ENCODE measurements around the gene ENOX1. TPM values are rescaled to one million over a fixed set of nuclear protein-coding genes. Genes with fewer than 3 reads are reported as not detected.
A peak's percentile ranks its signal among the peaks of the same experiment; 100 is the strongest.

The ENOX1 gene
- total and polyA plus RNA-seq, 2 of the 8 experiments (the other 6 are each of a cell fraction or from before 2014, with no cell fraction given) = 0.23 to 0.37 TPM

DNA sequence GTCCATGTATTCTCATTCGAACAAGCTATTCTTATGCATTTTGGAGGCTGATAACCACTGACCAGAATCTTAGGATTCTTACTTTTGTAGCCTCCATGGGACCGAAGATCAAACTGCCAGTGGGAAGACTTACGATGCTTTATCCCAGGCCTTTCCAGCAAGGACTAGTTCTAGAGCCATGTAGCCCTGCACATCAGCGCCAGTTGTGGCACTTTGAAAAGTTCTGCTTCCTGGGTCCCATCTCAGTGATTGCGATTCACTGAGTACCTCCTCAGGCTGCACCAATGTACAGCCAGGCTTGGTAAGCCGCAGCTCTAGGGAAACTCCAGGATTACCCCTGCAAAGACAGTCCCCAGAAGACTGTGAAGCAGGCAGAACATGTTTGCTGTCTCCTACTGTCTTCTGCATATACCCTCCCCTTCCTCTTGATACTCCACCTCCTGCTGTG, 18.9 kb upstream of the ENOX1 start:
- WGBS, 2 experiments (ENCODE audit: extremely low coverage in 1 of 2, insufficient coverage in 1 of 2, insufficient read length in 1 of 2, insufficient replicate concordance in 2 of 2, low coverage in 1 of 2, low lambda C conversion rate in 2 of 2, missing lambda C conversion rate in 1 of 2) = 76% methylated on average over 6 of the region's 6 CpGs; no CpG with 5 or more reads in 1 of the 2 experiments
- peak overlapping the region; percentile 47; the same call in 1 of the 2 replicates for H3K27ac ChIP-seq (ENCODE audit: low read depth, low read length)
- no peak for TF ChIP-seq MAFK (IDR thresholded peaks at IDR 0.05; ENCODE audit: low read depth, low read length)
- TF ChIP-seq NANOG (IDR thresholded peaks at IDR 0.05; ENCODE audit: insufficient read depth, low read depth, low read length, poor library complexity, severe bottlenecking) = no peak
- no peak for TF ChIP-seq RXRA (IDR thresholded peaks at IDR 0.05; ENCODE audit: insufficient read depth, low read depth, low read length)
- TF ChIP-seq POLR2A (IDR thresholded peaks at IDR 0.05; ENCODE audit: control extremely low read depth in 1 of 2, low read depth in 2 of 2, low read length in 2 of 2) = peak; percentile 27 to 76
- no peak for TF ChIP-seq SP1 (IDR thresholded peaks at IDR 0.05; ENCODE audit: low read depth, low read length)
- no peak for TF ChIP-seq ASH2L (IDR thresholded peaks at IDR 0.05; ENCODE audit: low read length)
- TF ChIP-seq, protein P1, sequence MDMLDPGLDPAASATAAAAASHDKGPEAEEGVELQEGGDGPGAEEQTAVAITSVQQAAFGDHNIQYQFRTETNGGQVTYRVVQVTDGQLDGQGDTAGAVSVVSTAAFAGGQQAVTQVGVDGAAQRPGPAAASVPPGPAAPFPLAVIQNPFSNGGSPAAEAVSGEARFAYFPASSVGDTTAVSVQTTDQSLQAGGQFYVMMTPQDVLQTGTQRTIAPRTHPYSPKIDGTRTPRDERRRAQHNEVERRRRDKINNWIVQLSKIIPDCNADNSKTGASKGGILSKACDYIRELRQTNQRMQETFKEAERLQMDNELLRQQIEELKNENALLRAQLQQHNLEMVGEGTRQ (IDR thresholded peaks at IDR 0.05; ENCODE audit: low read length) = no peak
- TF ChIP-seq POLR2AphosphoS5 (IDR thresholded peaks at IDR 0.05; ENCODE audit: low read depth, low read length) = peak; percentile 77
- TF ChIP-seq JUN (IDR thresholded peaks at IDR 0.05; ENCODE audit: low read depth, low read length) = no peak
- TF ChIP-seq RNF2 (IDR thresholded peaks at IDR 0.05; ENCODE audit: borderline replicate concordance, low read depth, low read length, missing control alignments, poor library complexity, severe bottlenecking) = no peak
- TF ChIP-seq TAF7 (optimal IDR thresholded peaks at IDR 0.05; ENCODE audit: borderline replicate concordance, low read depth, low read length) = peak; percentile 97

More for the DNA sequence above, 18.9 kb upstream of the ENOX1 start:
- Histone ChIP-seq H2AFZ (ENCODE audit: low read length) (no peak overlapping the region), H3K79me1 (ENCODE audit: low read depth, low read length) (no peaks in the 10 kb centered on the region), H2BK15ac (ENCODE audit: low read length) (no peak overlapping the region), H4K8ac (ENCODE audit: extremely low read depth, insufficient read depth, low read length) (no peak overlapping the region), H3K4me1 (replicated peaks in 1 of 4; ENCODE audit: control insufficient read depth in 3 of 4, insufficient read depth in 4 of 4, low read length in 3 of 4) (peaks cover 6 to 10% (median 8%) of the 10 kb centered on the region in 4 experiments; a peak in 6 of 7 replicates), H4K5ac (ENCODE audit: insufficient read length, low read depth, low read length) (no peak overlapping the region), H3K27me3 (replicated peaks in 1 of 4; ENCODE audit: control insufficient read depth in 3 of 4, extremely low read depth in 1 of 4, insufficient read depth in 3 of 4, low read length in 3 of 4) (no peaks in the 10 kb centered on the region), H3K56ac (replicated peaks; ENCODE audit: insufficient read length, low read depth, low read length) (no peak overlapping the region), H3K23ac (ENCODE audit: insufficient read length) (no peak overlapping the region), H4K20me1 (replicated peaks in 1 of 2; ENCODE audit: control insufficient read depth in 1 of 2, insufficient read depth in 2 of 2, low read length in 2 of 2) (no peaks in the 10 kb centered on the region), H2BK12ac (ENCODE audit: low read depth, low read length) (peak overlapping the region; percentile 88; the same call in 1 of the 2 replicates), H3K18ac (ENCODE audit: extremely low read depth, low read length) (no peak overlapping the region), H3K4me2 (ENCODE audit: insufficient read depth in 1 of 2, low read depth in 2 of 2, low read length in 2 of 2) (peak overlapping the region; percentile 59; a peak in 3 of 4 replicates), H3K4me3 (ENCODE audit: extremely low read depth in 1 of 4, insufficient read depth in 2 of 4, low read depth in 3 of 4, low read length in 4 of 4) (0 out of 8 replicates have a peak overlapping the region, but pooled peaks of 1 of the 4 experiments have one; percentile 3), H3K4ac (replicated peaks; ENCODE audit: insufficient read length, low read depth, low read length) (no peak overlapping the region), H3K9ac (replicated peaks in 1 of 4; ENCODE audit: extremely low read depth in 1 of 4, low read depth in 3 of 4, low read length in 3 of 4) (no peak overlapping the region), H4K91ac (replicated peaks; ENCODE audit: insufficient read length, low read length) (peak overlapping the region; percentile 97), H2BK120ac (replicated peaks; ENCODE audit: low read depth, low read length) (peak overlapping the region; percentile 79), H3K9me3 (ENCODE audit: insufficient read depth in 2 of 2, low read depth in 1 of 2, low read length in 1 of 2) (no peaks in the 10 kb centered on the region), H3K23me2 (ENCODE audit: low read depth, low read length) (no peaks in the 10 kb centered on the region), H2BK20ac (ENCODE audit: low read length) (peak overlapping the region; percentile 23; the same call in 1 of the 2 replicates), H2BK5ac (ENCODE audit: low read depth, low read length) (peak overlapping the region; percentile 94; the same call in 1 of the 2 replicates), H3K14ac (ENCODE audit: insufficient read length) (no peak overlapping the region), H3K36me3 (ENCODE audit: control insufficient read depth in 2 of 4, insufficient read depth in 4 of 4, low read length in 3 of 4) (no peaks in the 10 kb centered on the region), H3K79me2 (ENCODE audit: control insufficient read depth in 1 of 2, insufficient read depth in 2 of 2, low read length in 2 of 2) (no peaks in the 10 kb centered on the region), H2AK5ac (ENCODE audit: low read depth, low read length) (peak overlapping the region; percentile 40; the same call in 1 of the 2 replicates)
- no peak for FAIRE-seq
- DNase-seq (ENCODE audit: low read depth in 1 of 2, low spot score in 2 of 2) = no peak
- ChIA-PET CTCF (ENCODE audit: partially characterized antibody) (interaction anchor here (1.1 to 3.1 kb wide), 8 partner anchors 9 to 924 kb away, joined by 3 to 28 read pairs (median 5); no protein-coding TSS in a partner anchor), POLR2A (ENCODE audit: partially characterized antibody) (interaction anchor here (0.6 to 1.9 kb wide), 3 partner anchors 20 to 448 kb away, joined by 3 to 6 read pairs (median 3); partner anchors contain the start of gene LACC1)

Measured in H1 (cell line).